ENCODE measurements around the gene MTHFD1L.

DNA sequence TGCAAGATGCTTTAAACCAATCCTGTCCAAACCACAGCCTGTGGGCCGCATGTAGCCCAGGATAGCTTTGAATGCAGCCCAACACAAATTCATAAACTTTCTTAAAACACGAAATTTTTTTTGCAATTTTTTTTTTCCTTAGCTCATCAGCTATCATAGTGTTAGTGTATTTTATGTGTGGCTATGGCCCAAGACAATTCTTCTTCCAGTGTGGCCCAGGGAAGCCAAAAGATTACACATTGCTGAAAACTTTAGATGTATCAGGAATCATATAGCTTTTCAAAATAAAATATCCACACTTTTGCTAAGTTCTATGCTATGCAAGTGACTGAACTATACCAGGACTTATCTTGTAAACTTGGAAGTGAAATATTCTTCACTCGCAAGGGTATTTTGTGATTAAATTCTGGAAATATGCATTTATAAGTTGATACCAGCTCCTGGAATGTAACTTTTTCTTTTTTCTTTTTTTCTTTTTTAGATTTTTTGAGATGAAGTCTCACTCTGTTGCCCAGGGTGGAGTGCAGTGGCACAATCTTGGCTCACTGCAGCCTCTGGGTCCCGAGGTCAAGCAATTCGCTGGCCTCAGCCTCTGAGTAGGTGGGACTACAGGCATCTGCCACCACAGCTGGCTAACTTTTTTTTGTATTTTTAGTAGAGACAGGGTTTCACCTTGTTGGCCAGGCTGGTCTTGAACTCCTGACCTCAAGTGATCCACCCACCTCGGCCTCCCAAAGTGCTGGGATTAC is 49.8 kb downstream of the MTHFD1L start:
- TF ChIP-seq, protein P1, sequence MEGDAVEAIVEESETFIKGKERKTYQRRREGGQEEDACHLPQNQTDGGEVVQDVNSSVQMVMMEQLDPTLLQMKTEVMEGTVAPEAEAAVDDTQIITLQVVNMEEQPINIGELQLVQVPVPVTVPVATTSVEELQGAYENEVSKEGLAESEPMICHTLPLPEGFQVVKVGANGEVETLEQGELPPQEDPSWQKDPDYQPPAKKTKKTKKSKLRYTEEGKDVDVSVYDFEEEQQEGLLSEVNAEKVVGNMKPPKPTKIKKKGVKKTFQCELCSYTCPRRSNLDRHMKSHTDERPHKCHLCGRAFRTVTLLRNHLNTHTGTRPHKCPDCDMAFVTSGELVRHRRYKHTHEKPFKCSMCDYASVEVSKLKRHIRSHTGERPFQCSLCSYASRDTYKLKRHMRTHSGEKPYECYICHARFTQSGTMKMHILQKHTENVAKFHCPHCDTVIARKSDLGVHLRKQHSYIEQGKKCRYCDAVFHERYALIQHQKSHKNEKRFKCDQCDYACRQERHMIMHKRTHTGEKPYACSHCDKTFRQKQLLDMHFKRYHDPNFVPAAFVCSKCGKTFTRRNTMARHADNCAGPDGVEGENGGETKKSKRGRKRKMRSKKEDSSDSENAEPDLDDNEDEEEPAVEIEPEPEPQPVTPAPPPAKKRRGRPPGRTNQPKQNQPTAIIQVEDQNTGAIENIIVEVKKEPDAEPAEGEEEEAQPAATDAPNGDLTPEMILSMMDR (IDR thresholded peaks at IDR 0.05): no peak
- TF ChIP-seq POLR2A (IDR thresholded peaks at IDR 0.05) (no peak), EP300 (IDR thresholded peaks at IDR 0.05) (no peak), POLR2AphosphoS5 (IDR thresholded peaks at IDR 0.05) (no peak)

Measured in stomach (tissue), 4 donors.